LoVo (cell line): Measurements from ENCODE around the gene LAMC1.
A peak's percentile ranks its signal among the peaks of the same experiment; 100 is the strongest.
"Not testable (repeated sequence)": the region's sequence is repeated elsewhere in the genome, so short reads cannot be mapped to it uniquely, and the experiment has no call there.

ENCODE experiments used
- DNase-seq: peaks from one replicate; pipeline ENCODE4 v3.0.0-alpha.2; 2016; ENCODE audit warnings: low spot score

LAMC1 gene

GRCh38 chr1:183043872-183044854 lies 20.9 kb downstream of the LAMC1 start:
- no peak for DNase-seq

DNA sequence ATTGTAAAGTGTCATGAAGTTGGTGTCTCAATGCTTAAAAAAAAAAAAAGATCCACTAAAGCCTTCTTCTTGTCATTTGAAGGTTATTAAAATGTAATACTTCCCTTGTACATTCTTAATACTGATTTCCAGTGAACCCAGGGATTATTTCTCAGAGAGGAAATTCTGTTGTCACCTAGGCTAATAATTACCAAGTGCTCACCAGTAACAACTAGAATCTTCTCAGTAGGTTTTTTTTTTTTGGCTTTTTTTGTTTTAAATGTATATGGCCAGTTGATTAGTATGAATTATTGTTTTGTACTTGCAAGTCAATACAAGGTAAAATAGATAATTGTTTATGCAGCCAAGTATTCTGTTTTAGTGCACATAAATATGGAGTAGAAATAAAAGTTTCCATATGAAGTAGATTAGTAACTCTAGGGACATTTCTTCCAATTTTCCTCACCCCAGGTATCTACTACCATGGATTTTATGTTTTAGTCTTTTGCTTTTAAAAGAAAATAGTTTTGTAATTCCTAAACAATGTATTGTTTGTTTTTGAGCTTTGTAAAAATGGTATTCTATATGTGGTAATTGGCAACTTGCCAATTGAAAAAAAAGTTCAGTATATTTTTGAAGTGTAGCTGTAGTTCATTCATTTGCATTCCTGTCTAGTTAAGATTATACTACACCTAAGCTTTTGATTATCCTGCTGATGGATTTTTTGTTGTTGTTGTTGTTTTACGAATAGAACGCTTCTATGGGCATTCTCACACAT lies 21.9 kb downstream of the LAMC1 start:
- no peak for DNase-seq

GRCh38 chr1:183048087-183049085 lies 25.2 kb downstream of the LAMC1 start:
- DNase-seq = no peak

DNA sequence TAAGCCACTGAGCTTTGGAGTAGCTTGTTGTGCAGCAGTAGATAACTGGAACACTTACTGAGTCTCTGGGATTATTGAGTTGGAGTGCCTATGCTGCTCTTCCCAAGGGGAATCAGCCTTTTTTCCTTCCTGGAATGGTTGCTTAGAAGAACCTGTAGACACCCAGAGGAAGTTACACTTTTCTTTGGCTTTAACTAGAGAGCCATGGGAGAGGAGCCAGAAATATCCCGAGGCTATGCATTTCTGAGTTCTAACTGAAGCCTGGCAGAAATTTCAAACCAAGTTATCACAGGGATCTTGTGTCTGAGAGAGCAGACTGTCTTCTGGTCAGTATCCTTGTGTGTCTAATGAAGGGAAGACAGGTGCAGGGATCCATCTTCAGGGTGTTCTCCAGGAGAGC lies 28.3 kb downstream of the LAMC1 start:
- DNase-seq = no peak

- no peak for DNase-seq
Measured at GRCh38 chr1:183052861-183053260, 29.6 kb downstream of the LAMC1 start.

GRCh38 chr1:183058851-183059502 lies 35.8 kb downstream of the LAMC1 start:
- no peak for DNase-seq

GRCh38 chr1:183061194-183061593 lies 38.0 kb downstream of the LAMC1 start:
- no peak for DNase-seq

GRCh38 chr1:183063349-183063748 lies 40.1 kb downstream of the LAMC1 start:
- DNase-seq = no peak

- DNase-seq = no peak
Measured at GRCh38 chr1:183065168-183065706, 42.0 kb downstream of the LAMC1 start.

DNA sequence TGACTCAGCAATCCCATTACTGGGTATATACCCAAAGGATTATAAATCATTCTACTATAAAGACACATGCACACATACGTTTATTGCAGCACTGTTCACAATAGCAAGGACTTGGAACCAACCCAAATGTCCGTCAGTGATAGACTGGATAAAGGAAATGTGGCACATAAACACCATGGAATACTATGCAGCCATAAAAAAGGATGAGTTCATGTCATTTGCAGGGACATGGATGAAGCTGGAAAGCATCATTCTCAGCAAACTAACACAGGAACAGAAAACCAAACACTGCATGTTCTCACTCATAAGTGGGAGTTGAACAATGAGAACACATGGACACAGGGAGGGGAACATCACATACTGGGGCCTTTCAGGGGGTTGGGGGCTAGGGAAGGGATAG lies 43.2 kb downstream of the LAMC1 start:
- DNase-seq = not testable (repeated sequence)

GRCh38 chr1:183069562-183070216 lies 46.5 kb downstream of the LAMC1 start:
- peak; percentile 72 for DNase-seq

- no peak for DNase-seq
Measured at GRCh38 chr1:183070234-183070922, 47.2 kb downstream of the LAMC1 start.

DNA sequence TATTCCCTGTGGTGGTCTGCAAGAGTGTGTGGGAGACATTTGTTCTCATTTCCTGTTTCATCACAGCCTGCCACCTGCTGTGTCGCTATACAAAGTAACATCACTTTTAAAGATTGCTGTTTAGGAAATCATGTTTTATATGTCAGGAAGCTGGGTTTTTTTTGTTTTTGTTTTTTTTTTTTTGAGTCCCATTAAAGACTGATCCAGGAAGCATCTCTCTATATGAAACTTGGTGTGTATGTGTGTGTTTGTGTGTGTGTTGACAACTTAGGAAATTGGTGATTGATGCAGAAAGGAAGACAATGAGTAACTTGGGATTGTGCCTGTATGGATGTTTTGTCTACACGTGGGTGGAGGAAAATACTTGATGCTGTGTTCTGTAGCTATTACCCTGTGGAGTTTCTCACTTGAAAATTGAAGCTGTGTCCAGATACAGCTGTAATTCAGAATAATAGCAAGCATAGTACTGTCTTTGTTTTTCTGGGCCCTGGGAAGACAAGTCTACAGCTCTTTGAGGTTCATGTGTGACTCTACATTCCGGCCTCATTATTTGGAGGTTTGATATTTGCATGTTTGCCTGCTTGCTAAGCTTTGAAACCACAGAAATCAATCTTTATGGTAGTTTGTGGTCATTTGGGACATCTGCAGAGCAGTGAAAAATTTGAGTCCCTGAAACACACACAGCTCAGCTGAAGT lies 47.9 kb downstream of the LAMC1 start:
- peak; percentile 5 for DNase-seq

GRCh38 chr1:183072595-183072994 lies 49.4 kb downstream of the LAMC1 start:
- not testable (repeated sequence) for DNase-seq

DNA sequence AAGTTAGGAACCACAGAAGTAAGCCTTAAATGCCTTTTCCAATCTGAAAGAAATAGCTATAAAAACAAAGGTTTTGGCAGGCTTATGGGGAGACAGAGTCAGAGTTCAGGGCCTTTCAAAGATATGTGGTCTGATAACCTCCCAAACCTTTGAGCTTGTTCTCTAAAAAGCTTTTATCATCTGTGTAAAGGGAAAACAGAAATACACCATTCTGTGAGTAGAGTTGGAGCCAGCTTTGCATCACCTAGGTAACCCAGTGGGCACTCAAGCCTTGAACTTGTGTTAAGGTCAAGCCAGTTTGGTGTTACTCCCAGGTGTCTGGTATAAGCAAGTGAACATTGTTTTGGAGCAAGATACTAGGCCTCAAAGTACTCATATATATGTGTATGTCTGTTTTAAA lies 50.1 kb downstream of the LAMC1 start:
- no peak for DNase-seq

- no peak for DNase-seq
Measured at GRCh38 chr1:183074215-183074614, 51.0 kb downstream of the LAMC1 start.

DNA sequence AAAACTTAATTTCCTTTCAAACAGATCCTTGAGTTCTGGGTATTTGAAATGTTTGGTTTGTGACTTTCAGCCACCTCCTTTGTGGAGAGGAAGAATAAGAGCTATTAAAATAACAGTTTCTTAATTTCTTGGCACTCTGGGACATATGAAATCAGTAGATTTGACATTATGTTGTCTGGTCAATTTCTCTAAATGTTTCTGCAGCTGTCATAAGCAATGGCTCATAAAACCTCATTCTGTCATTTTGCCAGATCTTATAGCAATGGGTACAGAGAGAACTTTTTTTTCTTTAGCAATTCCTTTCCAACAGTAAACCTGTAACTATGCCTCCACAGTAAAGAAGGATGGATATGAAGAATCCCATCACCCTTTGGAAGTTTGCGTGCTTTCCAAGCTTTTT lies 52.6 kb downstream of the LAMC1 start:
- DNase-seq = no peak

GRCh38 chr1:183077097-183077496 lies 53.9 kb downstream of the LAMC1 start:
- DNase-seq = no peak

DNA sequence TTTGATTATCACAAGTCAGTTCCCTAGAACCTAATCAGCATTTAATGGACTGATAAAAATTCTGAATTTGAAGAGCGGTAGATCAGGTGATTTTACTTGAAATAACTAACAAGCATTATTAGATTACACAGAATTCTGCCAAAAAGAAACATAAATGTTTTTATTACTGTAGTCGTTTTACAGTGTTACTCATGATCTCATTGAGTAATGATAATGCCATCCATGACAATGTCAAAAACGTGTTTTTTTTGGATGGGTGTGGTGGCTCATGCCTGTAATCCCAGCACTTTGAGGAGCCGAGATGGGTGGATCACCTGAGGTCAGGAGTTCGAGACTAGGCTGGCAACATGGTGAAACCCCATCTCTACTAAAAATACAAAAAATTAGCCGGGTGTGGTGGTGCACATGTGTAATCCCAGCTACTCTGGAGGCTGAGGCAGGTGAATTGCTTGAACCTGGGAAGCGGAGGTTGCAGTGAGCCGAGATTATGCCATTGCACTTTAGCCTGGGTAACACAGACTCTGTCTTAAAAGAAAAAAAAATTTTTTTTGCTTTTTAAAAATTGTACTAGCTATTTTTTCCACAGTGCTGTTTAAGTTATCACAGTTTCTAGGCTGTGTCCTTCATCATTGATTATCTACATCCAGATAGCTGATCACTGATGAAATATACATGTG lies 56.6 kb downstream of the LAMC1 start:
- no peak for DNase-seq
